B cell (primary cell): Measurements from ENCODE around the gene STEAP4. TPM values are rescaled to one million over a fixed set of nuclear protein-coding genes. Genes with fewer than 3 reads are reported as not detected.

Experiments used
- ATAC-seq: fragments of 200-7000 bp; cut with Tn5 transposase; one replicate; pipeline ENCODE4 v1.10.0; 2021; ENCODE audit warnings: low read depth, mild to moderate bottlenecking, moderate number of reproducible peaks, moderate library complexity
- CTCF ChIA-PET: fragments of 350-600 bp; sonication (Branson Sonifier 250); formaldehyde crosslinking; loops from one replicate; lab custom pipeline; 2021; ENCODE audit warnings: antibody characterized with exemption, inconsistent platforms; lab: Charles Lee
- POLR2A ChIA-PET: fragments of 350-600 bp; sonication (Branson Sonifier 250); formaldehyde crosslinking; loops from one replicate; lab custom pipeline; 2021; ENCODE audit warnings: antibody characterized with exemption; lab: Charles Lee
- DNase-seq: peaks from one replicate; pipeline ENCODE4 v3.0.0; 2013
- H2AFZ ChIP-seq: 2 replicates; pipeline ENCODE4 v1.6.1; 2012; ENCODE audit warnings: mild to moderate bottlenecking, low read depth, low read length; ENCODE audit not compliant: insufficient read depth, poor library complexity, severe bottlenecking
- H3K27ac ChIP-seq, 2 donors: 1 replicate in 1 of 2; 2 replicates in 1 of 2; pipeline ENCODE4 v1.5.1; 2012 to 2013; ENCODE audit warnings: low read length in 2 of 2, mild to moderate bottlenecking in 2 of 2, moderate library complexity in 1 of 2
- H3K27me3 ChIP-seq, 4 experiments: fragments of 200-600 bp in 1 of 4; sonication (generic) in 1 of 4; replicated peaks in 1 of 4; 1 replicate in 2 of 4; 2 replicates in 2 of 4; pipeline versions ENCODE4 v1.6.1 to v1.7.0; 2013 to 2016; ENCODE audit warnings: low read length in 3 of 4, mild to moderate bottlenecking in 2 of 4, mixed read lengths in 1 of 4, moderate library complexity in 1 of 4; ENCODE audit not compliant: insufficient read depth in 4 of 4, control insufficient read depth in 3 of 4; ENCODE audit errors: control extremely low read depth in 1 of 4
- H3K36me3 ChIP-seq, 2 experiments: replicated peaks in 1 of 2; 1 replicate in 1 of 2; 2 replicates in 1 of 2; pipeline versions ENCODE4 v1.6.1 to v1.7.1; 2013; ENCODE audit warnings: low read length in 1 of 2; ENCODE audit not compliant: insufficient read depth in 2 of 2, control insufficient read depth in 1 of 2; ENCODE audit errors: control extremely low read depth in 1 of 2, extremely low read depth in 1 of 2
- H3K4me1 ChIP-seq, 2 donors: fragments of 200-600 bp in 1 of 2; sonication (generic) in 1 of 2; 1 replicate in 1 of 2; 2 replicates in 1 of 2; pipeline versions ENCODE4 v1.5.1 to v1.6.1; 2013 to 2017; ENCODE audit warnings: low read length in 2 of 2; ENCODE audit not compliant: control insufficient read depth in 2 of 2, insufficient read depth in 2 of 2
- H3K4me2 ChIP-seq: replicated peaks from 2 replicates; pipeline ENCODE3; 2012; ENCODE audit warnings: mild to moderate bottlenecking, low read depth, low read length; ENCODE audit not compliant: poor library complexity, severe bottlenecking
- H3K4me3 ChIP-seq, 5 experiments: fragments of 200-600 bp in 1 of 5; sonication (generic) in 1 of 5; 1 replicate in 3 of 5; 2 replicates in 2 of 5; pipeline versions ENCODE4 v1.5.1 to v1.7.0; 2011 to 2016; ENCODE audit warnings: low read length in 4 of 5, mild to moderate bottlenecking in 4 of 5, low read depth in 2 of 5, control low read depth in 1 of 5, moderate library complexity in 1 of 5; ENCODE audit not compliant: insufficient read depth in 1 of 5; ENCODE audit errors: control extremely low read depth in 1 of 5, extremely low read depth in 1 of 5
- H3K79me2 ChIP-seq: fragments of 200-600 bp; sonication (generic); one replicate; pipeline ENCODE4 v1.6.0; 2016; ENCODE audit warnings: low read length; ENCODE audit not compliant: control insufficient read depth, insufficient read depth
- H3K9ac ChIP-seq: fragments of 200-600 bp; sonication (generic); 2 replicates; pipeline ENCODE4 v1.6.1; 2017; ENCODE audit warnings: mild to moderate bottlenecking, low read length, moderate library complexity
- H3K9me3 ChIP-seq, 3 donors: one replicate each; pipeline versions ENCODE4 v1.6.1 to v1.7.1; 2013; ENCODE audit warnings: low read length in 2 of 3; ENCODE audit not compliant: control insufficient read depth in 2 of 3, insufficient read depth in 1 of 3; ENCODE audit errors: control extremely low read depth in 1 of 3
- H4K20me1 ChIP-seq: 2 replicates; pipeline ENCODE4 v1.6.0; 2012; ENCODE audit warnings: mild to moderate bottlenecking, low read length; ENCODE audit not compliant: insufficient read depth, control insufficient read depth, poor library complexity, severe bottlenecking
- H3K27ac Mint-ChIP-seq: one replicate; pipeline ENCODE4 v1.8.0; 2021; ENCODE audit warnings: mixed read lengths
- H3K27me3 Mint-ChIP-seq: one replicate; pipeline ENCODE4 v1.8.0; 2021; ENCODE audit warnings: mixed read lengths
- H3K4me1 Mint-ChIP-seq: one replicate; pipeline ENCODE4 v1.8.0; 2021; ENCODE audit warnings: mixed read lengths
- H3K4me3 Mint-ChIP-seq: one replicate; pipeline ENCODE4 v1.8.0; 2021; ENCODE audit warnings: mixed read lengths
- H3K9me3 Mint-ChIP-seq: one replicate; pipeline ENCODE4 v1.8.0; 2022; ENCODE audit warnings: mixed read lengths; ENCODE audit not compliant: insufficient read depth
- EZH2 ChIP-seq: IDR thresholded peaks from 2 replicates; pipeline ENCODE4 v1.6.1; 2012; ENCODE audit warnings: borderline replicate concordance, low read depth, mild to moderate bottlenecking, moderate library complexity, low read length; ENCODE audit not compliant: insufficient read depth, poor library complexity, severe bottlenecking
- WGBS: methylation state at CpG from one replicate; pipeline ENCODE4 v1.1.5; 2013; ENCODE audit warnings: missing lambda C conversion rate; ENCODE audit not compliant: insufficient coverage; 5-methylcytosine and 5-hydroxymethylcytosine counted together
- intact Hi-C: fragments of 100-400 bp; cut with micrococcal nuclease; formaldehyde crosslinking; loops from one replicate; pipeline ENCODE4 v1.10.0; 2022
- polyA plus RNA-seq: library from polyadenylated mRNA; depleted of rRNA; stranded (reverse); fragments of >200 nt; gene quantifications from 2 replicates; pipeline ENCODE4 v1.2.3, GENCODE V29; 2012
- total RNA-seq, 2 donors: library from RNA; stranded (reverse); fragments of 120-200 nt in 1 of 2; gene quantifications; 1 replicate in 1 of 2; 2 replicates in 1 of 2; pipeline versions ENCODE4 v1.2.3 to v1.2.4, GENCODE V29; 2013 to 2022
- TF ChIP-seq, protein P1 (sequence below): fragments of 200-600 bp; IDR thresholded peaks from one replicate; pipeline ENCODE4 v1.8.0; 2022; ENCODE audit warnings: antibody characterized with exemption, mild to moderate bottlenecking

STEAP4 gene
- total and polyA plus RNA-seq, 2 donors (not counting 1 experiment from before 2014, with no cell fraction given), result 0.04 TPM; not detected in 1

DNA sequence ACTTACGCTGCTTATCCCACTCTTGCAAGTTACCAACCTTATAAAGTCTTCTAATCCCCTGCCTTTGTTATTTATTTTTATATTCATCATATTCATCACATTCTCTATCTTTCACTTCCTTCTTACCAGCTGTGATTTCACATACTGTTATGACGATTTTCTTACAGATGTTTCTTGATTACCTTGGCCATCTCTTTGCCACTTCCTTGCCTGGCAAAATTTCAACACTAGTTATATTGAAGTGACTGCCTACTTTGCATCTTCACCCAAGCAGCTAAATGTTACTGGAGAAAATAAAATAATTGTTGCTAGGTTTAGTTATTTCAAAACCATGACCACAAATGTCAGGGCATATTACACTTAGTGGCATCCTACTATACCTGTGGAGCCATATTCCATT is 8.8 kb upstream of the STEAP4 start:
- no peak for ATAC-seq
- TF ChIP-seq, protein P1, sequence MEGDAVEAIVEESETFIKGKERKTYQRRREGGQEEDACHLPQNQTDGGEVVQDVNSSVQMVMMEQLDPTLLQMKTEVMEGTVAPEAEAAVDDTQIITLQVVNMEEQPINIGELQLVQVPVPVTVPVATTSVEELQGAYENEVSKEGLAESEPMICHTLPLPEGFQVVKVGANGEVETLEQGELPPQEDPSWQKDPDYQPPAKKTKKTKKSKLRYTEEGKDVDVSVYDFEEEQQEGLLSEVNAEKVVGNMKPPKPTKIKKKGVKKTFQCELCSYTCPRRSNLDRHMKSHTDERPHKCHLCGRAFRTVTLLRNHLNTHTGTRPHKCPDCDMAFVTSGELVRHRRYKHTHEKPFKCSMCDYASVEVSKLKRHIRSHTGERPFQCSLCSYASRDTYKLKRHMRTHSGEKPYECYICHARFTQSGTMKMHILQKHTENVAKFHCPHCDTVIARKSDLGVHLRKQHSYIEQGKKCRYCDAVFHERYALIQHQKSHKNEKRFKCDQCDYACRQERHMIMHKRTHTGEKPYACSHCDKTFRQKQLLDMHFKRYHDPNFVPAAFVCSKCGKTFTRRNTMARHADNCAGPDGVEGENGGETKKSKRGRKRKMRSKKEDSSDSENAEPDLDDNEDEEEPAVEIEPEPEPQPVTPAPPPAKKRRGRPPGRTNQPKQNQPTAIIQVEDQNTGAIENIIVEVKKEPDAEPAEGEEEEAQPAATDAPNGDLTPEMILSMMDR, result no peak
- TF ChIP-seq EZH2, result no peak
- ChIA-PET POLR2A (no interaction called here), CTCF (no interaction called here)
- Histone ChIP-seq H3K9ac (no peak overlapping the region), H3K4me2 (no peak overlapping the region), H3K4me1 (no peaks in the 10 kb centered on the region), H3K36me3 (no peaks in the 10 kb centered on the region), H3K9me3 (no peaks in the 10 kb centered on the region), H3K4me3 (no peak overlapping the region), H3K27me3 (no peaks in the 10 kb centered on the region), H4K20me1 (no peaks in the 10 kb centered on the region), H3K79me2 (no peaks in the 10 kb centered on the region), H3K27ac (no peak overlapping the region), H2AFZ (no peak overlapping the region)
- Mint-ChIP-seq H3K27ac (no peak overlapping the region), H3K4me3 (no peak overlapping the region), H3K4me1 (no peaks in the 10 kb centered on the region), H3K9me3 (no peaks in the 10 kb centered on the region), H3K27me3 (no peaks in the 10 kb centered on the region)
- DNase-seq, result no peak
- WGBS, result 83% methylated on average over 1 of the region's 2 CpGs
- intact Hi-C loops, result no loop called here

DNA sequence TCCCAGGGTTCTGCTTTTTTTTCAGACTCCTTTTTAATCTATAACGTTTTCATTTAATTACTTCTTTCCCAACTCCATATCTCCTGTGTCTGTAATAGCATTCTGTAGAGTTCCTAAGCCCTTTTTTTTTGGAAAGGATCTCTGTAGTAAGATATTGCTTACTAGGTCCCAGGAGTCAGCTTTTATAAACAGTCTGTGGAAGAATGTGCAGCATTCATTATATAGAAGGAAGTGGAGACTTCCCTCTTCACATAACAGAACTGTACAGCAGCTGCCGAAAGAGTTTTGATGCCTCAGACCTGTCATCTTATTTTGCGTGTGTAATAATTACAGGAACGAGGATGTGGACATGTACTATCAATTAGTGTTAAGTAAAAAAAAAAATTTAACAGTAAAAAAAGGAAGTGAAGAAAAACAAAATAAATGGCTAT is 7.4 kb upstream of the STEAP4 start:
- CTCF ChIA-PET, result no interaction called here
- Histone ChIP-seq H3K27ac (no peak overlapping the region), H4K20me1 (no peaks in the 10 kb centered on the region), H3K79me2 (no peaks in the 10 kb centered on the region), H2AFZ (no peak overlapping the region), H3K9ac (no peak overlapping the region), H3K27me3 (no peaks in the 10 kb centered on the region), H3K4me1 (no peaks in the 10 kb centered on the region), H3K9me3 (no peaks in the 10 kb centered on the region), H3K36me3 (no peaks in the 10 kb centered on the region), H3K4me2 (no peak overlapping the region), H3K4me3 (no peak overlapping the region)
- intact Hi-C loops, result no loop called here
- POLR2A ChIA-PET, result no interaction called here
- H3K4me1 Mint-ChIP-seq, result no peaks in the 10 kb centered on the region
- H3K4me3 Mint-ChIP-seq, result no peak overlapping the region
- no CpG with 5 or more reads among the region's 4 CpGs for WGBS
- no peak overlapping the region for H3K27ac Mint-ChIP-seq
- TF ChIP-seq EZH2, result no peak
- TF ChIP-seq, protein P1, result no peak
- peaks cover 4% of the 10 kb centered on the region for H3K27me3 Mint-ChIP-seq
- ATAC-seq, result no peak
- H3K9me3 Mint-ChIP-seq, result no peaks in the 10 kb centered on the region
- DNase-seq, result no peak
